Measurements from ENCODE around the gene OGA.

The OGA gene

DNA sequence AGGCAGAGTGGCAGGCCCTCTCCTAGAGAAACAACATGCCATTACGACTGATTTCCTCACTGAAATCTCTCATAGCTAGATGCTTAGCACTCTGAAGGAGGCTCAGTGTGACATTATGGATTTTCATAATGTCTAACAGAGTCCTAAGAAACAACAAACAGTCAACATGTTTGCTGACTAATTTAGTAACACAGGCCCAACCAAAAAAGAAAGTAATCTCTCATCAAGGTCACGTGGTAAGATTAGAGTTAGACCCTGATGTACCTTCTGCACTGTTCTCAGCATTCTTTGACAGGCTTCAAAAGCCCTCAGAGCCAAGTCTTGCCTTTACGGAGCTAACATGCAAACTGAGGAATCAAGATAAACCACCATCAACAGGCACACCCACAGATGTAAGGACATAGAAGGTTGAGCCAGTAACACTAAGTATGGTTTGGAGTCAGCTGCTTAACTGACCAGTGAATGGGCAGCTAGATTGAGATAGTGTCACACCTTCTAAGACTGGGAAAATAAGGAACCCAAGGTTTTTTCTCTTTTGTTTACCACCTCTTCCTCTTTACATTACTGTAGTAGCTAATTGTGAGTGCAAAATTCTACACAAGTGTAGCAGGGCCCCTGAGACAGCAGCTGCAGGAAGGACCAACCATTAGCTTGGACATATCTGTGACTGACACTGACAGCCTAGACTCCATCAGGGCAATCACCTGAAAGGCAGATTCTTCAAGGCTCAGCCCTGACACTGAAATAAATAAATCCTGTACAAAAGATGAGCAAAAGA, 40.7 kb upstream of the OGA start:
- peak overlapping the region; percentile 56; the same call in 1 of the 2 replicates for H3K4me2 ChIP-seq (ENCODE audit: low read depth, low read length)
- no peaks in the 10 kb centered on the region for H3F3A ChIP-seq (ENCODE audit: insufficient read depth, low read length)
- no peaks in the 10 kb centered on the region for H4K20me1 ChIP-seq (ENCODE audit: insufficient read depth, low read length)
- H3K27me3 ChIP-seq (replicated peaks; ENCODE audit: insufficient read depth, low read length) = no peaks in the 10 kb centered on the region
- no peaks in the 10 kb centered on the region for H3K36me3 ChIP-seq (replicated peaks; ENCODE audit: insufficient read depth, low read length)
- H3K79me2 ChIP-seq (ENCODE audit: low read length) = no peaks in the 10 kb centered on the region
- H3K9ac ChIP-seq (ENCODE audit: low read length) = peak overlapping the region; percentile 16; the same call in 1 of the 2 replicates
- H3K27ac ChIP-seq (ENCODE audit: low read length) = peak overlapping the region; percentile 14; the same call in 1 of the 2 replicates
- DNase-seq = peak; percentile 34
- H3K9me3 ChIP-seq (replicated peaks; ENCODE audit: insufficient read depth, low read length) = no peaks in the 10 kb centered on the region
- H3K9me2 ChIP-seq (replicated peaks; ENCODE audit: insufficient read depth, low read length) = no peaks in the 10 kb centered on the region
- peak overlapping the region; percentile 22; the same call in 1 of the 2 replicates for H3K4me3 ChIP-seq (ENCODE audit: low read length)
- peaks cover 11% of the 10 kb centered on the region for H3K4me1 ChIP-seq (ENCODE audit: low read length)
- TF ChIP-seq EZH2 (optimal IDR thresholded peaks at IDR 0.05; ENCODE audit: low read depth, low read length) (no peak), EZH2phosphoT487 (IDR thresholded peaks at IDR 0.05; ENCODE audit: low read length) (no peak)
- TF ChIP-seq, protein P1, sequence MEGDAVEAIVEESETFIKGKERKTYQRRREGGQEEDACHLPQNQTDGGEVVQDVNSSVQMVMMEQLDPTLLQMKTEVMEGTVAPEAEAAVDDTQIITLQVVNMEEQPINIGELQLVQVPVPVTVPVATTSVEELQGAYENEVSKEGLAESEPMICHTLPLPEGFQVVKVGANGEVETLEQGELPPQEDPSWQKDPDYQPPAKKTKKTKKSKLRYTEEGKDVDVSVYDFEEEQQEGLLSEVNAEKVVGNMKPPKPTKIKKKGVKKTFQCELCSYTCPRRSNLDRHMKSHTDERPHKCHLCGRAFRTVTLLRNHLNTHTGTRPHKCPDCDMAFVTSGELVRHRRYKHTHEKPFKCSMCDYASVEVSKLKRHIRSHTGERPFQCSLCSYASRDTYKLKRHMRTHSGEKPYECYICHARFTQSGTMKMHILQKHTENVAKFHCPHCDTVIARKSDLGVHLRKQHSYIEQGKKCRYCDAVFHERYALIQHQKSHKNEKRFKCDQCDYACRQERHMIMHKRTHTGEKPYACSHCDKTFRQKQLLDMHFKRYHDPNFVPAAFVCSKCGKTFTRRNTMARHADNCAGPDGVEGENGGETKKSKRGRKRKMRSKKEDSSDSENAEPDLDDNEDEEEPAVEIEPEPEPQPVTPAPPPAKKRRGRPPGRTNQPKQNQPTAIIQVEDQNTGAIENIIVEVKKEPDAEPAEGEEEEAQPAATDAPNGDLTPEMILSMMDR (IDR thresholded peaks at IDR 0.05; ENCODE audit: low read length) = no peak
- no peak overlapping the region for H2AFZ ChIP-seq (ENCODE audit: low read length)

DNA sequence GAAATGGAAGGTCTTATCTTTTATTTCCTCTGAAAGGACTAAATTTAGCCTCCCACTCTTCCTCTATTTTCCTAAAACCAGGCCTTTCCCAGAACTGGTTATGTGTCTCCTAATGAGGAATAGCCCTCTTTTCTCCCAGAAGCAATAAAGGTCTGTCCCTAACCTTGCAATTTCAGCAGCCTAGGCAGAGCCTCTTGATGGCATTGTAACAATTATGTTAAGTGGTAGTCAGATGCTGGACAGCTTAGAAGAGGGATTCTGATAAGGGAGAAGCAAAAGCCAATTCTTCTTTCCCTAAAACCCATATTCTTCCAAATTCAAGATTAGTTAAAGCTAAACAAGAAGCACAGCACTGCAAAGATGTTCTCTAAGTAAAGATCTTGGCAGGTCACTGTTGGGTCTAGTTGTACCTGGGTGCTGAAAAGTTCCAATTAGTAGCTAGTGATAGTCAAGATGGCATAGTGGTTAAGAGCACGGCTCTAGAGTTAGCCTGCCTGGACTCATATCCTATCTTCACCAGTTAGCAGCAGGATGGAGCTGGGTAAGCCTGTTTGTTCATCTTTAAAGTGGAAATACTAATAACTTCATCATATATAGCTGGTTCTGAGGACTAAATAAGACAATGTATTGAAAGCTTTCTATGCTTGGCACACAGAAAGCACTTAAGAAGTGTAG, 39.7 kb upstream of the OGA start:
- Histone ChIP-seq H3K27me3 (replicated peaks; ENCODE audit: insufficient read depth, low read length) (no peaks in the 10 kb centered on the region), H3K36me3 (replicated peaks; ENCODE audit: insufficient read depth, low read length) (no peaks in the 10 kb centered on the region), H2AFZ (ENCODE audit: low read length) (no peak overlapping the region), H3K9me2 (replicated peaks; ENCODE audit: insufficient read depth, low read length) (no peaks in the 10 kb centered on the region), H3K9me3 (replicated peaks; ENCODE audit: insufficient read depth, low read length) (no peaks in the 10 kb centered on the region), H3K79me2 (ENCODE audit: low read length) (no peaks in the 10 kb centered on the region), H3K4me1 (ENCODE audit: low read length) (peaks cover 11% of the 10 kb centered on the region), H4K20me1 (ENCODE audit: insufficient read depth, low read length) (no peaks in the 10 kb centered on the region), H3F3A (ENCODE audit: insufficient read depth, low read length) (no peaks in the 10 kb centered on the region), H3K4me2 (ENCODE audit: low read depth, low read length) (no peak overlapping the region; the same call in 1 of the 2 replicates), H3K9ac (ENCODE audit: low read length) (no peak overlapping the region), H3K4me3 (ENCODE audit: low read length) (no peak overlapping the region), H3K27ac (ENCODE audit: low read length) (no peak overlapping the region; the same call in 1 of the 2 replicates)
- no peak for DNase-seq
- no peak for TF ChIP-seq EZH2phosphoT487 (IDR thresholded peaks at IDR 0.05; ENCODE audit: low read length)
- TF ChIP-seq, protein P1 (IDR thresholded peaks at IDR 0.05; ENCODE audit: low read length) = no peak

DNA sequence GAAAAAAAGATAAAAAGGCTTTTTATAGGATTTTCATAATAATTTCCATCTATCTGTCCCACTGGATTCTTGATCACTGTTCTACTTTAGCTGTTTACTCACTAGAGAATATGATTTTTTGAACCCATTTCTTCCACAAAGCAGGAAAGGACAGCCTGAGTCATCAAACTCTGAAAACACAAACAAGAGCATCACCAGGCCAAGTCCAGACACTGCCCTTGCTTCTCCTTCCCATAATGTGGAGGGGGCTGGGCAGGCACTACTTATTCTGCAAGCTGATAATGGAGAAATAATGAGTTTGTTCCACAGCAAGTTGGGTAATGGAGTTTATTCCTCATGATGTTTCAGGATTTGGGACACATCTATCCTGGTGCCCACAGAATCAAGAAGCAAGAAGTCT, 38.4 kb upstream of the OGA start:
- Histone ChIP-seq H3K4me3 (ENCODE audit: low read length) (no peak overlapping the region), H3K9me3 (replicated peaks; ENCODE audit: insufficient read depth, low read length) (no peaks in the 10 kb centered on the region), H3K4me1 (ENCODE audit: low read length) (peaks cover 11% of the 10 kb centered on the region), H3K27me3 (replicated peaks; ENCODE audit: insufficient read depth, low read length) (no peaks in the 10 kb centered on the region), H3K4me2 (ENCODE audit: low read depth, low read length) (no peak overlapping the region), H3K9ac (ENCODE audit: low read length) (no peak overlapping the region), H3F3A (ENCODE audit: insufficient read depth, low read length) (no peaks in the 10 kb centered on the region), H3K36me3 (replicated peaks; ENCODE audit: insufficient read depth, low read length) (no peaks in the 10 kb centered on the region), H3K9me2 (replicated peaks; ENCODE audit: insufficient read depth, low read length) (no peaks in the 10 kb centered on the region), H3K79me2 (ENCODE audit: low read length) (no peaks in the 10 kb centered on the region), H4K20me1 (ENCODE audit: insufficient read depth, low read length) (no peaks in the 10 kb centered on the region), H3K27ac (ENCODE audit: low read length) (no peak overlapping the region), H2AFZ (ENCODE audit: low read length) (no peak overlapping the region)
- no peak for DNase-seq
- TF ChIP-seq, protein P1 (IDR thresholded peaks at IDR 0.05; ENCODE audit: low read length) = no peak
- TF ChIP-seq EZH2phosphoT487 (IDR thresholded peaks at IDR 0.05; ENCODE audit: low read length) = no peak
- no peak for TF ChIP-seq EZH2 (optimal IDR thresholded peaks at IDR 0.05; ENCODE audit: low read depth, low read length)

Measured in MM.1S (cell line).